Measurements from ENCODE around the gene HSP90AA1.
"Not testable (repeated sequence)": the region's sequence is repeated elsewhere in the genome, so short reads cannot be mapped to it uniquely, and the experiment has no call there.

Gene HSP90AA1

GRCh38 chr14:102086972-102087761 is at the start of gene HSP90AA1:
TSS of gene HSP90AA1 (minus strand) at chr14:102087044. CDS start at chr14:102086378, 666 bp downstream.
- DNase-seq: peak; percentile 93

- DNase-seq: not testable (repeated sequence)
These were observed 48.6 kb upstream of the HSP90AA1 start for GRCh38 chr14:102135456-102135855.

GRCh38 chr14:102134719-102135118 is 47.9 kb upstream of the HSP90AA1 start:
- DNase-seq: not testable (repeated sequence)

GRCh38 chr14:102134021-102134420 is 47.2 kb upstream of the HSP90AA1 start:
- not testable (repeated sequence) for DNase-seq

- no peak for DNase-seq
These were observed 44.9 kb upstream of the HSP90AA1 start for GRCh38 chr14:102131741-102132140.

GRCh38 chr14:102126807-102127455 is 40.1 kb upstream of the HSP90AA1 start:
- DNase-seq: no peak

- no peak for DNase-seq
These were observed 38.7 kb upstream of the HSP90AA1 start for GRCh38 chr14:102125546-102125945.

GRCh38 chr14:102124419-102124818 is 37.6 kb upstream of the HSP90AA1 start:
- DNase-seq: no peak

- DNase-seq: no peak
These were observed 34.7 kb upstream of the HSP90AA1 start for GRCh38 chr14:102121567-102121966.

GRCh38 chr14:102120888-102121287 is 34.0 kb upstream of the HSP90AA1 start:
- DNase-seq: no peak

- DNase-seq: no peak
These were observed 31.0 kb upstream of the HSP90AA1 start for GRCh38 chr14:102117852-102118251.

GRCh38 chr14:102116361-102117180 is 29.7 kb upstream of the HSP90AA1 start:
- DNase-seq: no peak

- DNase-seq: no peak
These were observed 24.3 kb upstream of the HSP90AA1 start for GRCh38 chr14:102111101-102111500.

GRCh38 chr14:102109332-102109731 is 22.5 kb upstream of the HSP90AA1 start:
- DNase-seq: not testable (repeated sequence)

GRCh38 chr14:102105369-102105768 is 18.5 kb upstream of the HSP90AA1 start:
- no peak for DNase-seq

- DNase-seq: peak; percentile 32
These were observed 16.3 kb upstream of the HSP90AA1 start for GRCh38 chr14:102103062-102103695.

GRCh38 chr14:102097441-102098135 is 10.7 kb upstream of the HSP90AA1 start:
- no peak for DNase-seq

GRCh38 chr14:102096569-102097188 is 9.8 kb upstream of the HSP90AA1 start:
- peak; percentile 77 for DNase-seq

- no peak for DNase-seq
These were observed 9.2 kb upstream of the HSP90AA1 start for GRCh38 chr14:102095871-102096568.

- no peak for DNase-seq
These were observed 8.5 kb upstream of the HSP90AA1 start for GRCh38 chr14:102095231-102095870.

GRCh38 chr14:102094101-102094500 is 7.3 kb upstream of the HSP90AA1 start:
- DNase-seq: peak; percentile 83

Measured in OCI-M1 (cell line).